NCI-H446 treated with DMSO at 0.1 percent for 48 hours (cell line): Measurements from ENCODE around the gene GNAT2.
"Not testable (repeated sequence)": the region's sequence is repeated elsewhere in the genome, so short reads cannot be mapped to it uniquely, and the experiment has no call there.

Experiments
- DNase-seq: peaks from one replicate; lab custom pipeline; 2025; lab: John Stamatoyannopoulos, UW

The GNAT2 gene

GRCh38 chr1:109619576-109620400 is at the start of gene GNAT2, which contains the start of gene AMPD2:
Gene GNAT2 (minus strand): TSS chr1:109619616. CDS start chr1:109612870, 6,746 bp downstream.
Gene AMPD2 (plus strand): TSS chr1:109619837. CDS start chr1:109621176, 1,339 bp downstream.
- DNase-seq = peak; percentile 46

DNA sequence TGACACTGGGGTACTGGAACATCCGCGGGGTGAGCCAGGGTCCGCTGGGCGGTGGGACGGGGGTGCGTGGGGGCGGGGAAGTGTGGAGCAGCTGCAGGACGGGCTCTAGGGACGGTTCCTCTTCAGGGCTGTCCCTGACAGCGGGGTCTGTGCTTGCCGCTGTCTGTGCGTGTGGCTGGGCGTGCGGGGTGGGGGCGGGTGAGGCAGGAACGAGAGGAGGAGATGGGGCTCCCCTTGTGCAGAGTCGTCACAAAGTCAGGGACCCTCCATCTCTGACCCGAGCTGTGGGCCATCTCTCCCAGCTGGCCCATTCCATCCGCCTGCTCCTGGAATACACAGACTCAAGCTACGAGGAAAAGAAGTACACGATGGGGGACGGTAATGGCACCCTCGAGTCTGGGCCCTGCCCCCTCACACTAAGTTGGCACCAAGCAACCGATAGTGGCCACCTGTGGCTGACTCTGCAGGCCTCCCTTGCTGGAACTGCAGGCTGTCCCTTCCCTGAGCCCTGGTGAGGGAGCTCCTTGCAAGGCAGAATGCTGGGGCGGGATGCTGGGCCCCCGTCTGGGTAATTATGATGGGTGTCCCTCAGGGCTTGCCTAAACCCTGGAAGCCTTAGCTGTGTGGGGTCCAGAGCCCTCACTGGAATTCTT is 48.8 kb upstream of the GNAT2 start:
- DNase-seq = no peak

DNA sequence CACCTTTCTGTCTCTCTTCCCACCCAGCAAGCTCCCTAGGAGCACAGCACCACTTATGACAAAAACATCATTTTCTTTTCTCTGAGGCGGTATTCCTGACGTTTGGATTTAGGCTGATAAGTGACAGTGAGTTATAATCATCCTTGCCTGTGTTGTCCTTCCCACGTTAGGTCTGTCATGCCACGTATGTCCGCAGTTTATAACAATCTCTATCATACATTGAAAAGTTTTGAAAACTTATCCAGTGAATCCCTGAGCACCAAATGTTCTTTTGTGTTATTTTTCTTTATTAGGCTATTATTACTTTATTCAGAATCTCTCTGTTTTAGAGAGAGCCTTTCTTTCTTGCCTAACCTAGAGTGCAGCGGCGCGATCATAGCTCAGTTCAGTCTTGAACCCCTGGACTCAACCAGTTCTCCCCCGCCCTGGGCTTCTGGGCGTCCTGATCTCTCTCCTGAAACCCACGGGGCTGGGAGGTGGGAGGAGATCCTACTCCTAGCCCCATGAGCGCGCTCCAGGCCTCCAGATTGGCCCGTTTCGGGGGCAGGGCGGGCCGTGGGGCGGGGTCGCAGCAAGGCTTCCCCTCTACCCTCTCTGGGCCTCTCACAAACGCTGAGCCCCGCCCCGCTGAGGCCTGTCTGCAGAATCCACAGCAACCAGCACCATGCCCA is 48.2 kb upstream of the GNAT2 start, which contains the start of gene GSTM2:
GSTM2 (plus strand) TSS at position 606 of the 671 bp plus-strand sequence; CDS start at position 665, 59 bp downstream.
- DNase-seq = peak; percentile 22

DNA sequence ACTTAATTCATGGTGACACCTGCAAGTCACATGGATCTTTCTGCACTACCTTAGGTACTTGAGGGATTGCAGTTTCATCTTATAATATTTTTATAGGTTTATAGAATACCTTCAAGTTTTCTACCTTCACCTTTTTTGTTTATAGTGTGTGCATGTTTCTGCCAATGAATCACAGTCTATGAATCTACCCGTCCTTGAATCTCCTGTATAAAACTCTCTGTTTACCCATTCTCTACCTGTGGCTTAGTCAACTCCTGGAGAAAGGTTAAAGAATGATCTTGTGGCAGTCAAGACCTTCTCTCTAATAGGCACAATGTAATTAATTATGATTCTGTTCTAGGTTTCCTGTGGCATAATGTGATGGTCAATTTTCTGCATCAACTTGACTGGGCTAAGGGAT is 45.3 kb upstream of the GNAT2 start:
- no peak for DNase-seq

- DNase-seq = no peak
These were observed 42.0 kb upstream of the GNAT2 start for GRCh38 chr1:109661391-109661790.

- not testable (repeated sequence) for DNase-seq
These were observed 41.2 kb upstream of the GNAT2 start for GRCh38 chr1:109660691-109661026.

- no peak for DNase-seq
These were observed 40.7 kb upstream of the GNAT2 start for GRCh38 chr1:109659997-109660690.

GRCh38 chr1:109659145-109659544 is 39.7 kb upstream of the GNAT2 start:
- no peak for DNase-seq

DNA sequence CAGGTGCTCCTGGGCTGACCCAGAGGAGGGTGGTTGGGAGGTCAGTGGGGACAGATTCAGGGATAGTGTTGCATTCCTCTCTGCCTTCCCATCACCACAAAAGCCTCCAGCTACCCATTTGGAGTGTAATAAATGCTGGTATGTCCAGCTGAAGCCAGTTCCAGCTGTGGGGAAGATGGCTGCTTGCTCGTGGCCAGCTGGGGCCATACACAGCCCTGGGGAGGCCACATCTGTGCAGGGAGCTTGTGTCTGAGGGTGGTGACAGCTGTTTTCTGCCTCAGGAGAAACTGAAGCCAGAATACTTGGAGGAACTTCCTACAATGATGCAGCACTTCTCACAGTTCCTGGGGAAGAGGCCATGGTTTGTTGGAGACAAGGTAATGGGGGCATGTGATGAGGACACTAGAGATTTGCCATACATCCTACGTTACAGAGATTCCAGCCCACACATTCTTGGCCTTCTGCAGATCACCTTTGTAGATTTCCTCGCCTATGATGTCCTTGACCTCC is 39.2 kb upstream of the GNAT2 start:
- no peak for DNase-seq

GRCh38 chr1:109657970-109658369 is 38.6 kb upstream of the GNAT2 start:
- DNase-seq = no peak

GRCh38 chr1:109657395-109657794 is 38.0 kb upstream of the GNAT2 start:
- no peak for DNase-seq

DNA sequence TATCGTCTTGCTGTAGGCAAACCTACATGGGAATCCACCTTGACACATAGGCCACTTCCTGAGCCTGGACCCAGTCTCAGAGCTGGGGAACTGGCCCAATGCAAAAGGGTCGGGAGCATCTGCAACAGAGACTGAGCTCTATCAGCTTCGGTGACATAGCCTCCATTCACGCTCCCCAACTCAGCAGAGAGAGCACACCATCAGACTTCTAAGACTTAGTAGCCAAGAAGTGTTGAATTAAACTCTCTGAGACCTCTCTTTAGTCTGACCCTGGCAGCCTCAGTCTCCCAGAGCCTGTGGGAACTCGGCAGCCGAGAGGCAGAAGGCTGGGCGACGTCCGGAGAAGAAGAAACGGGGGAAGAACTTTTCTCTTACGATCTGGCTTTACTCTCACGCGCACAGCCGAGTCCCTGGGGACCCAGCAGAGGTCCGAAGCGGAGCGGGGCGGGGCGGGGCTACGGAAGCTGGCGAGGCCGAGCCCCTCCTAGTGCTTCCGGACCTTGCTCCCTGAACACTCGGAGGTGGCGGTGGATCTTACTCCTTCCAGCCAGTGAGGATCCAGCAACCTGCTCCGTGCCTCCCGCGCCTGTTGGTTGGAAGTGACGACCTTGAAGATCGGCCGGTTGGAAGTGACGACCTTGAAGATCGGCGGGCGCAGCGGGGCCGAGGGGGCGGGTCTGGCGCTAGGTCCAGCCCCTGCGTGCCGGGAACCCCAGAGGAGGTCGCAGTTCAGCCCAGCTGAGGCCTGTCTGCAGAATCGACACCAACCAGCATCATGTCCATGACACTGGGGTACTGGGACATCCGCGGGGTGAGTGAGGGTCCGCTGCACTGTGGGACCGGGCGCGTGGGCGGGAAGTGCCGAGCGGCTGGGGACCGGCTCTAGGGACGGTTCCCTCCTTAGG is 36.5 kb upstream of the GNAT2 start, which contains the start of gene GSTM4:
GSTM4 (plus strand) TSS at position 485 of the 905 bp plus-strand sequence; CDS start at position 776, 291 bp downstream.
- peak; percentile 22 for DNase-seq

DNA sequence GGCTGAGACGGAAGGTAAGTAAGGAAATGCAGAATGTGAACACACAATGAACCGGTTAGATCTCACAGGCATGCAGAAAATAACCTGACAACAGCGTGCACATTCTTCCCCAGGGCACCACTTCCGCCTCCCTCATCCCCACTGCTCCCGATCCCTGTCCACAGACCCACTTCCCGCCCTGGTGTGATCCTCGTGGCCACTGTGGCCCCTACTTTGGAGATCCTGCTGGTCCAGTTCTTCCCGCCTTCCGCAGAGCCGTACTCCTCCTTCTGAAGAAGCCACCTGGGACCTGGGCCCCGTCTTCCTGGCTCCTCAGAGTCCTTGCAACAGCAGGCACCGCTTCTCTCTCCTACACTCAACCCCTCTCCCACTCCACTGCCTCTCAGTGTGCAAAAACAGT is 35.1 kb upstream of the GNAT2 start:
- no peak for DNase-seq

- no peak for DNase-seq
These were observed 33.9 kb upstream of the GNAT2 start for GRCh38 chr1:109653306-109653705.

DNA sequence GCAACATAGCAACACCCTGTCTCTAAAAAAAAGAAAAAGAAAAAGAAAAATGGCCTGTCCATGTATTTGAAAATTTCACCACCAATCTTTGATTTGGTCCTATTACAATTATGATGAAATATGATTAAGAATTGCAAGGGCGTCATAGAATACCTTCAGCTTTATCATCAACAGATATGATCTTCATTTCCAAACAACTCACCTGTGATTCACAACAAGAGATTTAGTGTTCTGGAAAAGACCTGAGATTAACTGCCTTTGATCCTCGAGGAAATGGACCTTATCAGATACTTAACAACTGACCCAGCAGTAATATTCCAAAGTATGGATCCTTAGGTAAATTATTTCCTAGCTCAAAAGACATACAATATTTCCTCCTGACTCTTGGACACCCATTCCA is 33.0 kb upstream of the GNAT2 start:
- no peak for DNase-seq

DNA sequence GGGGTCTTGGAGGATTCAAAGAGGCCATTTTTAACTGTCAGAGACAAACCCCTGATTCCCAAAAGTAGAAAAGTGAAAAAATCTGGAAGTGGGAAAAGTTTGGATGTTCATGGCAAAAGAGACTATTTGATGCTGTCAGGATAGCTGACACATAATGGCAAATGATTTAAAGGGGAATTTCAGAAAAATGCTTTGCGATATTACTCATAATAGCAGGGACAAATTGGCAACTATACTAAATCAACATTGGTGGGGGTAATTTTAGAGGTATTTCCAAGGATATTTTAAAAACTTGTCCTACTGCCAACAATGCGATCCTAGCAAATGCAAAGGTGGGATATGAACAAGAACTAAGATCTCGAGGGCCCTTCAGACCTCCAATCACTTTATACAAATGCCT is 31.2 kb upstream of the GNAT2 start:
- DNase-seq = no peak

GRCh38 chr1:109649491-109649914 is 30.1 kb upstream of the GNAT2 start:
- DNase-seq = no peak

- no peak for DNase-seq
These were observed 25.3 kb upstream of the GNAT2 start for GRCh38 chr1:109644670-109645069.

DNA sequence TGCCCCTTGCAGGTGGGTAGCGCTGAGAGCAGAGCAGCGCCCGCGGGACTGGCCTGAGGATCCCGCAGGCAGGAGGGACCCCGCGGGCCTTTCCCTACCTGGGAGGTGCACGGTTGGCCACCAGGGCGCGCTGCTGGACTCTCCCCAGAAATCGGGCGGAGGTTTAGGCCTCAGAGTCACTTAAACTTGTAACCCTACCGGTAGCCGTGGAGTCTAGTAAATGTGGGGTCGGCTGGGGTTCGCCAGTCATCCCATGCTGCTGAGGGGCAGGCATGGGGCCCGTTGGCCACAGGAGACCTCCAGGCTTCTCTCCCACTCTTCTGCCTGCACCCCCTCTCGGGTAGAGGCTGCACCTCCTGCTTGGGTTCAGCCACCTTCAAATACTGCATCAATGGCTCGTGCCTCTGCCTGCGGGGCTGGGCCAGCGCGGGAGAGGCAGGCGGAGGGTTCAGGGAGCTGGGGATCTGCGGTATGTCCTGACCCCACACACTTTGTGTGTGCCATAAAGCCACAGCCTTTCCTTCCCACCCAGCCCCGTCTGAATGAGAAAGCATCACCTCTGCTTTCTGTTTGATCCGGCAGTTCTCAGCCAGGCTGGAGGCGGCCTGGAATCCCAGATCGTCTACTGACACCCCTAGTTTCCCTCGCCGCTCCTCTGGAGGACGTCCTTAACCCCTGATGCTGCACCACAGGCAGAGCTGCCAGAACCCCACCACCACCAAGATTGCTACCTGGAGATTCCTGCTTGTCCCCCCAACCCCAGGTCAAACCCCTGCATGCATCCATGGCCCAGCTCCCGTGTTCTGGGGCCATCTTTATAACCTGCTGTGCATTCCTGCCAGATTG is 24.2 kb upstream of the GNAT2 start:
- DNase-seq = peak; percentile 32

DNA sequence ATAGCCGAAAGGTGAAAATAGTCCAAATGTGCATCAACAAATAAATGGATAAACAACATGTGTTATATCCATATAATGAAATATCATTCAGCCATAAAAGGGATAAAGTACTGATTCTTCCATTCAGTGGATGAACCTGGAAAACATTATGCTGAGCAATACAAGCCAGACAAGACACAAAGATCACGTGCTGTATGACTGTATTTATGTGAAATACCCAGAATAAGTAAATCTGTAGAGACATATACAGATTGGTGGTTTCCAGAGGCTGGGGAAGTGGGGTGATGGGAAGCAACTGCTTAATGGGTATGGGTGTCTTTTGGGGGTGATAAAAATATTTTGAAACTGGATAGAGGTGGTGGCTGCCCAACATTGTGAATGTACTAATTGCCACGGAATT is 23.2 kb upstream of the GNAT2 start:
- no peak for DNase-seq
